ENCODE results near the gene BCL6. TPM values are rescaled to one million over a fixed set of nuclear protein-coding genes. Genes with fewer than 3 reads are reported as not detected.

The BCL6 gene
- total RNA-seq, 1 experiment from 2014 or later, result 35.1 TPM

GRCh38 chr3:187705164-187705563 lies 40.1 kb downstream of the BCL6 start:
- H3K36me3 Mint-ChIP-seq (ENCODE audit: insufficient read depth, unreplicated experiment), result no peaks in the 10 kb centered on the region

DNA sequence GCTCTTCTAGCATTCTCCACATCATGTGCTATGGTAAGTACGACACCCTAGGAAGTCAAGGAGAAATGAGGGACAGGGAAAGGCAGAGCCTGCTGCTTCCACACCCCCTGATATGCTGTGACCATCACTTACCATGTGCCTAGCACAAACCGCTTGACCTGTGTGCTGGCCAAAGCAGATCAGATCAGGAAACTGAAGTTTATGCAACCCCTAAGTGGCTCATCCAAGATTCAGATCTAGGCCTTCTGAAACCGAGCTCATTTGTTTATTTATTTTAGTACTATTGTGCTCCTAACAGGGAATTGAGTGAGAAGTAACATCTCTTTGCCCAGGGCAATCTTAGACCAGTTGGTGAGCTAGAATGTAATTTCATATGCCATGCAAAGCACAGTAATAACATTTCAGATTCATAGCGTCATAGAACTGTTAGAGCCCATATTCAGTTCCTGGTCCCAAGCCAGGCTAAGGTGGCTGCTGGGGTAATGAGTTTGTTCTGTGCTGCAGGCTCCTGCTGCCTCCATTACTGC lies 42.7 kb downstream of the BCL6 start, which contains the start of gene RTP2:
TSS of gene RTP2 (minus strand) at position 51 of the 527 bp plus-strand sequence. CDS start 429 bp downstream, outside the sequence.
- DNase-seq, result no peak
- intact Hi-C loops (cut with micrococcal nuclease; ENCODE audit: unreplicated experiment), result no loop called here
- Mint-ChIP-seq H3K36me3 (ENCODE audit: insufficient read depth, unreplicated experiment) (no peaks in the 10 kb centered on the region), H3K27ac (ENCODE audit: unreplicated experiment) (no peak within 1 kb of the TSS), H3K4me1 (ENCODE audit: low read depth, unreplicated experiment) (no peaks in the 10 kb centered on the region), H3K9me3 (ENCODE audit: low read depth, unreplicated experiment) (no peaks in the 10 kb centered on the region), H3K27me3 (ENCODE audit: unreplicated experiment) (peaks cover 45% of the 10 kb centered on the region), H3K4me3 (ENCODE audit: low read depth, unreplicated experiment) (no peak within 1 kb of the TSS)
- no TSS peak for BruUV-seq (replicated peaks)
- CTCF ChIA-PET, result interaction anchor here (0.7 to 1.3 kb wide), 4 partner anchors 14 to 403 kb away, joined by 3 to 7 read pairs (median 4); no protein-coding TSS in a partner anchor
- TF ChIP-seq CTCF (IDR thresholded peaks at IDR 0.05; ENCODE audit: unreplicated experiment), result no peak

More at GRCh38 chr3:187705164-187705563, 40.1 kb downstream of the BCL6 start:
- DNase-seq, result no peak
- Mint-ChIP-seq H3K4me1 (ENCODE audit: low read depth, unreplicated experiment) (no peaks in the 10 kb centered on the region), H3K4me3 (ENCODE audit: low read depth, unreplicated experiment) (no peak overlapping the region), H3K27me3 (ENCODE audit: unreplicated experiment) (peaks cover 23% of the 10 kb centered on the region), H3K27ac (ENCODE audit: unreplicated experiment) (no peak overlapping the region), H3K9me3 (ENCODE audit: low read depth, unreplicated experiment) (no peaks in the 10 kb centered on the region)
- BruUV-seq (replicated peaks), result no TSS peak
- intact Hi-C loops (cut with micrococcal nuclease; ENCODE audit: unreplicated experiment), result no loop called here
- CTCF ChIA-PET, result interaction anchor here (0.6 to 1.4 kb wide), 3 partner anchors 10 to 1977 kb away, joined by 3 to 4 read pairs (median 3); no protein-coding TSS in a partner anchor
- TF ChIP-seq CTCF (IDR thresholded peaks at IDR 0.05; ENCODE audit: unreplicated experiment), result no peak

GRCh38 chr3:187700249-187700648 lies 45.0 kb downstream of the BCL6 start:
- H3K4me1 Mint-ChIP-seq (ENCODE audit: low read depth, unreplicated experiment), result no peaks in the 10 kb centered on the region
- no peak for TF ChIP-seq CTCF (IDR thresholded peaks at IDR 0.05; ENCODE audit: unreplicated experiment)
- no peak for DNase-seq
- intact Hi-C loops (cut with micrococcal nuclease; ENCODE audit: unreplicated experiment), result no loop called here
- H3K27me3 Mint-ChIP-seq (ENCODE audit: unreplicated experiment), result peaks cover 68% of the 10 kb centered on the region
- CTCF ChIA-PET, result interaction anchor here (1.2 to 1.7 kb wide), 2 partner anchors 14 to 21 kb away, joined by 4 to 6 read pairs; no protein-coding TSS in a partner anchor
- no TSS peak for BruUV-seq (replicated peaks)
- no peak overlapping the region for H3K27ac Mint-ChIP-seq (ENCODE audit: unreplicated experiment)
- no peaks in the 10 kb centered on the region for H3K36me3 Mint-ChIP-seq (ENCODE audit: insufficient read depth, unreplicated experiment)
- no peak overlapping the region for H3K4me3 Mint-ChIP-seq (ENCODE audit: low read depth, unreplicated experiment)
- H3K9me3 Mint-ChIP-seq (ENCODE audit: low read depth, unreplicated experiment), result no peaks in the 10 kb centered on the region

DNA sequence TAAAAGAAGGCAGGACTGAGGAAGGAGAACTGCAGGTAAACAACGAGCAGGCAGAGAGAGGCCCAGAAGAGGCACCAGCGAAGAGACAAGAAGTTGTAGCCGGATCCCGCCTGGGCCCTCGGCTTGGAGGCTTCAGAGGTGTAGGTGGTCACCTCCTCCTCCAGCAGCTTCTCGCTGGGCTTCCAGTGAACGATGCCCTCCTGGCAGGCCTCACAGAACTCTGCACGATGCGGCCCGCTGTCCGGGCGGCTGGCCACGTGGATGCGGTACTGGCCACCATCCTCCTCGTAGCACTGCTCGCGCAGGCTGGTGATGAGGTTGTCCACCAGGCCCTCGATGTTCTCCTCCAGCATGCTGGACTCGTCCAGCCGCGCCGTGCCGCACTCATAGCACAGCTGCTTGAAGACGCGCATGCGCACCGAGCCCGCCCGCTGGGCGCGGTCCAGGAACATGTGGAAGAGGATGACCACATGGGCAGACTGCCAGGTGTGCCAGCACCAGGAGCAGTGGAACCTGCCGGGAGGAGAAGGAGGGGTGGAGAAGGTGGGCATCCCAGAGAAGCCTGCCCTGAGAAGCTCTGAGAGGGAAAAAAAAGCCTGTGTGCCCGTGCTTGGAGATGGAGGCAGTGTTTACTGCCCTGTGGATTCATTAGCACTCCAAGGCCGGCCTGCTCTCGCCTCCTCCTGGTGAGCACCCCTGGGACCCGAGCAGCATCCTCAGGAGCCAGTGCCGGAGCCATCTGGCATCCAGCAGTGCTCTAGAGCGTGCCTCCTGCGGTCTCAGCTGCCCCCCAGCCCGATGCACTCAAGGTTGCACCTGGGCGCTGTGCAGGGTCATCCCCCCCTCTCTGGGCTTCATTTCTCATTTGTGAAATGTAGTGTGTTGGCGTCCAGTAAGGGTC lies 46.5 kb downstream of the BCL6 start:
- no TSS peak for BruUV-seq (replicated peaks)
- TF ChIP-seq CTCF (IDR thresholded peaks at IDR 0.05; ENCODE audit: unreplicated experiment), result no peak
- H3K27ac Mint-ChIP-seq (ENCODE audit: unreplicated experiment), result no peak overlapping the region
- peaks cover 83% of the 10 kb centered on the region for H3K27me3 Mint-ChIP-seq (ENCODE audit: unreplicated experiment)
- CTCF ChIA-PET, result no interaction called here
- no peaks in the 10 kb centered on the region for H3K4me1 Mint-ChIP-seq (ENCODE audit: low read depth, unreplicated experiment)
- DNase-seq, result no peak
- H3K4me3 Mint-ChIP-seq (ENCODE audit: low read depth, unreplicated experiment), result no peak overlapping the region
- peaks cover 5% of the 10 kb centered on the region for H3K9me3 Mint-ChIP-seq (ENCODE audit: low read depth, unreplicated experiment)
- intact Hi-C loops (cut with micrococcal nuclease; ENCODE audit: unreplicated experiment), result no loop called here
- no peaks in the 10 kb centered on the region for H3K36me3 Mint-ChIP-seq (ENCODE audit: insufficient read depth, unreplicated experiment)

Data from Calu3 (cell line).